ENCODE results near the gene ESF1. TPM values are rescaled to one million over a fixed set of nuclear protein-coding genes. Genes with fewer than 3 reads are reported as not detected.

The ESF1 gene, protein sequence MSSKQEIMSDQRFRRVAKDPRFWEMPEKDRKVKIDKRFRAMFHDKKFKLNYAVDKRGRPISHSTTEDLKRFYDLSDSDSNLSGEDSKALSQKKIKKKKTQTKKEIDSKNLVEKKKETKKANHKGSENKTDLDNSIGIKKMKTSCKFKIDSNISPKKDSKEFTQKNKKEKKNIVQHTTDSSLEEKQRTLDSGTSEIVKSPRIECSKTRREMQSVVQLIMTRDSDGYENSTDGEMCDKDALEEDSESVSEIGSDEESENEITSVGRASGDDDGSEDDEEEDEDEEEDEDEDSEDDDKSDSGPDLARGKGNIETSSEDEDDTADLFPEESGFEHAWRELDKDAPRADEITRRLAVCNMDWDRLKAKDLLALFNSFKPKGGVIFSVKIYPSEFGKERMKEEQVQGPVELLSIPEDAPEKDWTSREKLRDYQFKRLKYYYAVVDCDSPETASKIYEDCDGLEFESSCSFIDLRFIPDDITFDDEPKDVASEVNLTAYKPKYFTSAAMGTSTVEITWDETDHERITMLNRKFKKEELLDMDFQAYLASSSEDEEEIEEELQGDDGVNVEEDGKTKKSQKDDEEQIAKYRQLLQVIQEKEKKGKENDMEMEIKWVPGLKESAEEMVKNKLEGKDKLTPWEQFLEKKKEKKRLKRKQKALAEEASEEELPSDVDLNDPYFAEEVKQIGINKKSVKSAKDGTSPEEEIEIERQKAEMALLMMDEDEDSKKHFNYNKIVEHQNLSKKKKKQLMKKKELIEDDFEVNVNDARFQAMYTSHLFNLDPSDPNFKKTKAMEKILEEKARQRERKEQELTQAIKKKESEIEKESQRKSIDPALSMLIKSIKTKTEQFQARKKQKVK
- total RNA-seq (2011; cell fraction: chromatin; rRNA removed; ENCODE audit: low replicate concordance): 1.6 and 23.4 TPM in 2 replicates
- 1.0 and 2.2 TPM in 2 replicates for total RNA-seq (2011; cell fraction: nucleolus; rRNA removed)
- 3.4 and 4.7 TPM in 2 replicates for total RNA-seq (2011; cell fraction: nucleoplasm; rRNA removed)
- total RNA-seq (2014; rRNA removed) (16.0 and 18.6 TPM in 2 replicates), total RNA-seq (2014; rRNA removed; fragmentation: Illumina TruSeq; extraction: Trizol) (30.4 and 32.8 TPM in 2 replicates), total RNA-seq (2015; rRNA removed; fragmentation: Illumina TruSeq; extraction: Trizol) (27.5 and 29.2 TPM in 2 replicates), total RNA-seq (2021) (13.8 and 14.0 TPM in 2 replicates), polyA plus RNA-seq (2011; rRNA removed) (6.1 and 7.0 TPM in 2 replicates), polyA plus RNA-seq (2014; fragmentation: Illumina TruSeq; extraction: Trizol) (21.7 and 28.9 TPM in 2 replicates), polyA plus RNA-seq (2014; fragmentation: Nextera tagmentation; extraction: Ambion mirVana) (10 to 100 TPM; 14.7 to 15.8 TPM), polyA plus RNA-seq (2014; rRNA removed) (17.4 and 19.2 TPM in 2 replicates), polyA minus RNA-seq (2011; rRNA and poly(A)+ RNA removed) (12.0 and 17.8 TPM in 2 replicates), Bru-seq, nascent RNA (percentile 79 among the genes with signal in this experiment), BruChase-seq, experiment 1, labeled RNA remaining after a 2-hour chase (percentile 82 among the genes with signal in this experiment), BruChase-seq, experiment 2, labeled RNA remaining after a 6-hour chase (percentile 81 among the genes with signal in this experiment)
- polyA plus RNA-seq (2011; cell fraction: cytosol; rRNA removed): 0.25 and 1.1 TPM in 2 replicates
- 1.2 and 2.3 TPM in 2 replicates for polyA plus RNA-seq (2011; cell fraction: nucleus; rRNA removed)
- polyA plus RNA-seq (2012): 7.1 and 15.7 TPM in 2 replicates
- polyA minus RNA-seq (2011; cell fraction: cytosol; rRNA and poly(A)+ RNA removed): 4.0 and 6.5 TPM in 2 replicates
- 5.4 and 15.1 TPM in 2 replicates for polyA minus RNA-seq (2011; cell fraction: nucleus; rRNA and poly(A)+ RNA removed)
- long read RNA-seq, experiment 1, partial matches to known transcripts: 47 of 77 reads
- long read RNA-seq, experiment 1, other reads (novel, unspliced or antisense): 30 of 77 reads
- long read RNA-seq, experiment 2, partial matches to known transcripts: 4 of 5 reads
- long read RNA-seq, experiment 2, other reads (novel, unspliced or antisense): 1 of 5 reads
- long read RNA-seq, experiment 3, partial matches to known transcripts: 26 of 30 reads
- long read RNA-seq, experiment 3, other reads (novel, unspliced or antisense): 4 of 30 reads

GRCh38 chr20:13784893-13785715 is at the start of gene ESF1, which contains the start of gene NDUFAF5:
Gene ESF1 (minus strand): TSS chr20:13784919. CDS start chr20:13783140, 1,779 bp downstream.
Gene NDUFAF5 (plus strand): TSS chr20:13785028. CDS start chr20:13785069, 41 bp downstream.
- Histone ChIP-seq H4K20me1 (replicated peaks; ENCODE audit: control insufficient read depth, insufficient read depth, low read length) (no peaks in the 10 kb centered on the region), H3K4me3 (peak within 1 kb of the TSS; percentile 73), H3K9ac (ENCODE audit: insufficient read depth in 1 of 2, low read depth in 2 of 2, low read length in 2 of 2) (peak within 1 kb of the TSS; percentile 83 to 94), H3K36me3 (ENCODE audit: control insufficient read depth, insufficient read depth, low read length) (peaks cover 63% of the 10 kb centered on the region), H3K27ac (ENCODE audit: extremely low read depth, low read depth, low read length) (peak within 1 kb of the TSS; percentile 90), H3K9me3 (replicated peaks; ENCODE audit: control insufficient read depth, insufficient read depth, low read depth, low read length) (no peaks in the 10 kb centered on the region), H2AFZ (ENCODE audit: low read depth, low read length) (peak within 1 kb of the TSS; percentile 95), H3K27me3 (ENCODE audit: control insufficient read depth in 2 of 2, insufficient read depth in 2 of 2, low read length in 2 of 2) (no peaks in the 10 kb centered on the region), H3K4me2 (ENCODE audit: insufficient read depth, low read length) (peak within 1 kb of the TSS; percentile 98), H3K79me2 (ENCODE audit: control insufficient read depth, insufficient read depth, low read length) (peaks cover 82% of the 10 kb centered on the region), H3K9me1 (ENCODE audit: control insufficient read depth, insufficient read depth, low read length) (no peaks in the 10 kb centered on the region), H3K4me1 (replicated peaks in 1 of 2; ENCODE audit: control insufficient read depth in 2 of 2, insufficient read depth in 2 of 2, low read length in 2 of 2) (peaks cover 3 to 5% of the 10 kb centered on the region in 2 experiments; a peak in 3 of 5 replicates)
- FAIRE-seq: peak; percentile 89
- intact Hi-C loops (cut with micrococcal nuclease): loop anchor here (5.0 kb wide), 1 partner anchor 127 kb away; no protein-coding TSS in a partner anchor
- DNase-seq (ENCODE audit: extremely low read depth in 1 of 4, low spot score in 3 of 4): peak; percentile 74 to 95 (median 80)
- POLR2A ChIA-PET: interaction anchor here (0.6 to 1.2 kb wide), 2 partner anchors 18 to 49 kb away, joined by 3 to 6 read pairs; no protein-coding TSS in a partner anchor
- in situ Hi-C loops (cut with MboI): no loop called here
- peak; percentile 92 for ATAC-seq
- 0% methylated on average over 20 of the region's 54 CpGs for WGBS (ENCODE audit: insufficient coverage, low coverage, missing lambda C conversion rate)
- TSS peak; percentile 52 for BruUV-seq (replicated peaks)
- CTCF ChIA-PET (ENCODE audit: low intra/inter-chr PET ratio): interaction anchor here (0.5 kb wide), 1 partner anchor 13 kb away, joined by 3 read pairs; no protein-coding TSS in a partner anchor
- TF ChIP-seq ZBTB5 (IDR thresholded peaks at IDR 0.05) (no peak), ZBTB11 (CRISPR knock-in tag; IDR thresholded peaks at IDR 0.05) (peak in 1 of 3 experiments; percentile 22; a peak in 1 of 6 replicates), ATF7 (IDR thresholded peaks at IDR 0.05) (0 out of 2 replicates have a peak, but pooled peaks have one; percentile 28)
- TF ChIP-seq, protein P1, sequence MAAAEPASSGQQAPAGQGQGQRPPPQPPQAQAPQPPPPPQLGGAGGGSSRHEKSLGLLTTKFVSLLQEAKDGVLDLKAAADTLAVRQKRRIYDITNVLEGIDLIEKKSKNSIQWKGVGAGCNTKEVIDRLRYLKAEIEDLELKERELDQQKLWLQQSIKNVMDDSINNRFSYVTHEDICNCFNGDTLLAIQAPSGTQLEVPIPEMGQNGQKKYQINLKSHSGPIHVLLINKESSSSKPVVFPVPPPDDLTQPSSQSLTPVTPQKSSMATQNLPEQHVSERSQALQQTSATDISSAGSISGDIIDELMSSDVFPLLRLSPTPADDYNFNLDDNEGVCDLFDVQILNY (CRISPR knock-in tag; IDR thresholded peaks at IDR 0.05): no peak

All from K562 (cell line).